ENCODE data around the gene CYFIP1.

Gene CYFIP1

GRCh38 chr15:22919171-22919570 lies 61.0 kb downstream of the CYFIP1 start:
- TF ChIP-seq TCF12 (IDR thresholded peaks at IDR 0.05; ENCODE audit: low read depth) (no peak), MAX (IDR thresholded peaks at IDR 0.05) (no peak), NFIC (IDR thresholded peaks at IDR 0.05) (no peak), EP300 (IDR thresholded peaks at IDR 0.05; ENCODE audit: borderline replicate concordance) (no peak), CEBPB (IDR thresholded peaks at IDR 0.05) (no peak), EGR1 (IDR thresholded peaks at IDR 0.05) (no peak), USF1 (IDR thresholded peaks at IDR 0.05) (no peak), FOXM1 (IDR thresholded peaks at IDR 0.05; ENCODE audit: borderline replicate concordance, low read depth) (no peak), TEAD4 (IDR thresholded peaks at IDR 0.05) (no peak), CREB1 (IDR thresholded peaks at IDR 0.05; ENCODE audit: low read depth) (no peak), YY1 (IDR thresholded peaks at IDR 0.05; ENCODE audit: low read depth) (no peak), REST (IDR thresholded peaks at IDR 0.05; ENCODE audit: low read depth) (no peak), RAD21 (IDR thresholded peaks at IDR 0.05; ENCODE audit: low read depth) (no peak), TAF1 (IDR thresholded peaks at IDR 0.05; ENCODE audit: low read depth) (no peak), ZBTB7A (IDR thresholded peaks at IDR 0.05; ENCODE audit: low read depth) (no peak)

GRCh38 chr15:22918596-22919140 lies 61.5 kb downstream of the CYFIP1 start:
- TF ChIP-seq YY1 (IDR thresholded peaks at IDR 0.05; ENCODE audit: low read depth) (no peak), REST (IDR thresholded peaks at IDR 0.05; ENCODE audit: low read depth) (no peak), RAD21 (IDR thresholded peaks at IDR 0.05; ENCODE audit: low read depth) (no peak), MAX (IDR thresholded peaks at IDR 0.05) (no peak), ZBTB7A (IDR thresholded peaks at IDR 0.05; ENCODE audit: low read depth) (no peak), TCF12 (IDR thresholded peaks at IDR 0.05; ENCODE audit: low read depth) (no peak), TEAD4 (IDR thresholded peaks at IDR 0.05) (no peak)

GRCh38 chr15:22918056-22918455 lies 62.1 kb downstream of the CYFIP1 start:
- TF ChIP-seq EP300 (IDR thresholded peaks at IDR 0.05; ENCODE audit: borderline replicate concordance) (no peak), FOXM1 (IDR thresholded peaks at IDR 0.05; ENCODE audit: borderline replicate concordance, low read depth) (no peak), NFIC (IDR thresholded peaks at IDR 0.05) (no peak), MAX (IDR thresholded peaks at IDR 0.05) (no peak), CEBPB (IDR thresholded peaks at IDR 0.05) (no peak), REST (IDR thresholded peaks at IDR 0.05; ENCODE audit: low read depth) (no peak), ZBTB7A (IDR thresholded peaks at IDR 0.05; ENCODE audit: low read depth) (no peak), YY1 (IDR thresholded peaks at IDR 0.05; ENCODE audit: low read depth) (no peak), CREB1 (IDR thresholded peaks at IDR 0.05; ENCODE audit: low read depth) (no peak), TAF1 (IDR thresholded peaks at IDR 0.05; ENCODE audit: low read depth) (no peak), TCF12 (IDR thresholded peaks at IDR 0.05; ENCODE audit: low read depth) (no peak), RAD21 (IDR thresholded peaks at IDR 0.05; ENCODE audit: low read depth) (no peak), TEAD4 (IDR thresholded peaks at IDR 0.05) (no peak), EGR1 (IDR thresholded peaks at IDR 0.05) (no peak)

GRCh38 chr15:22917556-22917955 lies 62.6 kb downstream of the CYFIP1 start:
- TF ChIP-seq EGR1 (IDR thresholded peaks at IDR 0.05) (no peak), YY1 (IDR thresholded peaks at IDR 0.05; ENCODE audit: low read depth) (no peak), REST (IDR thresholded peaks at IDR 0.05; ENCODE audit: low read depth) (no peak), EP300 (IDR thresholded peaks at IDR 0.05; ENCODE audit: borderline replicate concordance) (no peak), TCF12 (IDR thresholded peaks at IDR 0.05; ENCODE audit: low read depth) (no peak), CREB1 (IDR thresholded peaks at IDR 0.05; ENCODE audit: low read depth) (no peak), FOXM1 (IDR thresholded peaks at IDR 0.05; ENCODE audit: borderline replicate concordance, low read depth) (no peak), USF1 (IDR thresholded peaks at IDR 0.05) (no peak), TEAD4 (IDR thresholded peaks at IDR 0.05) (no peak), NFIC (IDR thresholded peaks at IDR 0.05) (no peak), MAX (IDR thresholded peaks at IDR 0.05) (no peak), TAF1 (IDR thresholded peaks at IDR 0.05; ENCODE audit: low read depth) (no peak), CEBPB (IDR thresholded peaks at IDR 0.05) (no peak), ZBTB7A (IDR thresholded peaks at IDR 0.05; ENCODE audit: low read depth) (no peak), RAD21 (IDR thresholded peaks at IDR 0.05; ENCODE audit: low read depth) (no peak)
